Measurements from ENCODE around the gene EPS15. TPM values are rescaled to one million over a fixed set of nuclear protein-coding genes. Genes with fewer than 3 reads are reported as not detected.

Gene EPS15
- total RNA-seq, 1 experiment from 2014 or later, result 54.4 TPM

- TF ChIP-seq TCF7L2 (IDR thresholded peaks at IDR 0.05; ENCODE audit: low read depth, low read length) (no peak), REST (IDR thresholded peaks at IDR 0.05; ENCODE audit: insufficient read depth in 1 of 2, low read depth in 2 of 2, low read length in 1 of 2) (no peak), POLR2AphosphoS5 (IDR thresholded peaks at IDR 0.05; ENCODE audit: low read depth, low read length) (no peak), SIN3A (IDR thresholded peaks at IDR 0.05; ENCODE audit: borderline replicate concordance, insufficient read depth, low read depth, low read length) (no peak), CTCF (IDR thresholded peaks at IDR 0.05) (no peak)
- H3K36me3 ChIP-seq (ENCODE audit: control insufficient read depth, insufficient read depth, low read length), result no peaks in the 10 kb centered on the region
- H3K4me1 ChIP-seq (ENCODE audit: control insufficient read depth, insufficient read depth, low read length), result peaks cover 10% of the 10 kb centered on the region
- no peak overlapping the region for H3K27ac ChIP-seq (ENCODE audit: low read length)
- H3K27me3 ChIP-seq (ENCODE audit: control insufficient read depth, insufficient read depth, low read length), result no peaks in the 10 kb centered on the region
- CTCF ChIA-PET, result no interaction called here
- peak; percentile 61 for ATAC-seq
- no peak for DNase-seq (ENCODE audit: low read depth, low spot score)
- POLR2A ChIA-PET, result no interaction called here
- in situ Hi-C loops (cut with HindIII; ENCODE audit: low pct_unique_long_range_greater_than_20kb, low sequenced_read_pairs), result no loop called here
- no TSS peak for BruUV-seq (replicated peaks)
- H3K9me3 ChIP-seq (ENCODE audit: control insufficient read depth, insufficient read depth, low read depth, low read length), result no peaks in the 10 kb centered on the region
- intact Hi-C loops (cut with micrococcal nuclease; ENCODE audit: unreplicated experiment), result no loop called here
- no peak overlapping the region for H3K4me3 ChIP-seq (ENCODE audit: low read depth in 2 of 2, low read length in 2 of 2)
These were observed 34.5 kb downstream of the EPS15 start for GRCh38 chr1:51484591-51484990.

GRCh38 chr1:51482881-51483280 is 36.2 kb downstream of the EPS15 start:
- no TSS peak for BruUV-seq (replicated peaks)
- H3K36me3 ChIP-seq (ENCODE audit: control insufficient read depth, insufficient read depth, low read length), result no peaks in the 10 kb centered on the region

More at GRCh38 chr1:51482881-51483280, 36.2 kb downstream of the EPS15 start:
- no peaks in the 10 kb centered on the region for H3K9me3 ChIP-seq (ENCODE audit: control insufficient read depth, insufficient read depth, low read depth, low read length)
- H3K27me3 ChIP-seq (ENCODE audit: control insufficient read depth, insufficient read depth, low read length), result no peaks in the 10 kb centered on the region
- no peak overlapping the region for H3K4me3 ChIP-seq (ENCODE audit: low read depth in 2 of 2, low read length in 2 of 2)
- no peak for TF ChIP-seq CTCF (IDR thresholded peaks at IDR 0.05)
- no peak for TF ChIP-seq SIN3A (IDR thresholded peaks at IDR 0.05; ENCODE audit: borderline replicate concordance, insufficient read depth, low read depth, low read length)
- no peak for TF ChIP-seq POLR2AphosphoS5 (IDR thresholded peaks at IDR 0.05; ENCODE audit: low read depth, low read length)
- no peak for TF ChIP-seq REST (IDR thresholded peaks at IDR 0.05; ENCODE audit: insufficient read depth in 1 of 2, low read depth in 2 of 2, low read length in 1 of 2)
- TF ChIP-seq TCF7L2 (IDR thresholded peaks at IDR 0.05; ENCODE audit: low read depth, low read length), result no peak
- H3K27ac ChIP-seq (ENCODE audit: low read length), result no peak overlapping the region
- DNase-seq (ENCODE audit: low read depth, low spot score) (no peak), ATAC-seq (no peak)
- intact Hi-C loops (cut with micrococcal nuclease; ENCODE audit: unreplicated experiment), result no loop called here
- in situ Hi-C loops (cut with HindIII; ENCODE audit: low pct_unique_long_range_greater_than_20kb, low sequenced_read_pairs), result no loop called here
- ChIA-PET POLR2A (no interaction called here), CTCF (no interaction called here)
- peaks cover 3% of the 10 kb centered on the region; the same call in 1 of the 2 replicates for H3K4me1 ChIP-seq (ENCODE audit: control insufficient read depth, insufficient read depth, low read length)

Measured in Panc1 (cell line).